Suprapubic skin (tissue), 4 donors: ENCODE measurements around the gene PHLDB2. TPM values are rescaled to one million over a fixed set of nuclear protein-coding genes. Genes with fewer than 3 reads are reported as not detected.

ENCODE experiments used
- DNase-seq, 2 donors: peaks; one replicate each; pipeline ENCODE4 v3.0.0-alpha.2; 2019; ENCODE audit warnings: low spot score in 2 of 2
- H3K27ac ChIP-seq: fragments of 200-600 bp; sonication (generic); one replicate; pipeline ENCODE4 v1.5.1; 2019
- H3K27me3 ChIP-seq: fragments of 200-600 bp; sonication (generic); one replicate; pipeline ENCODE4 v1.5.1; 2019
- H3K36me3 ChIP-seq: fragments of 200-600 bp; sonication (generic); one replicate; pipeline ENCODE4 v1.5.1; 2019
- H3K4me1 ChIP-seq: fragments of 200-600 bp; sonication (generic); one replicate; pipeline ENCODE4 v1.5.1; 2019
- H3K4me3 ChIP-seq: fragments of 200-600 bp; sonication (generic); one replicate; pipeline ENCODE4 v1.5.1; 2019; ENCODE audit warnings: mild to moderate bottlenecking
- H3K9me3 ChIP-seq: fragments of 200-600 bp; sonication (generic); one replicate; pipeline ENCODE4 v1.5.1; 2019
- CTCF ChIP-seq, 2 donors: fragments of 200-600 bp in 1 of 2; fragments of 450-650 bp in 1 of 2; sonication (generic) in 1 of 2; IDR thresholded peaks; one replicate each; pipeline ENCODE4 v1.5.1; 2016 to 2019; ENCODE audit warnings: antibody characterized with exemption in 2 of 2, mild to moderate bottlenecking in 1 of 2, moderate library complexity in 1 of 2
- EP300 ChIP-seq: sonication (generic); formaldehyde crosslinking; IDR thresholded peaks from one replicate; pipeline ENCODE4 v1.6.1; 2017; ENCODE audit warnings: antibody characterized with exemption
- POLR2A ChIP-seq, 2 donors: fragments of 450-650 bp; IDR thresholded peaks; one replicate each; pipeline ENCODE4 v1.6.1; 2017; ENCODE audit warnings: antibody characterized with exemption in 2 of 2, mild to moderate bottlenecking in 2 of 2, moderate library complexity in 2 of 2
- POLR2AphosphoS5 ChIP-seq, 3 donors: sonication (generic); formaldehyde crosslinking; IDR thresholded peaks; one replicate each; pipeline ENCODE4 v1.6.1; 2017; ENCODE audit warnings: antibody characterized with exemption in 3 of 3
- WGBS: methylation state at CpG from one replicate; pipeline ENCODE4 v1.1.5; 2018; 5-methylcytosine and 5-hydroxymethylcytosine counted together
- total RNA-seq, 4 donors: library from RNA; depleted of rRNA; stranded (reverse); fragments of >200 nt; gene quantifications; one replicate each; pipeline ENCODE4 v1.1.0, GENCODE V29; 2016

The PHLDB2 gene
- total RNA-seq, 4 donors from 2014 or later = 39.8 to 107 (median 60.7) TPM

GRCh38 chr3:111978583-111979433 is 119.7 kb downstream of the PHLDB2 start, which contains the start of gene ABHD10:
Gene ABHD10 (plus strand): TSS chr3:111979026. CDS start chr3:111979062, 36 bp downstream.
- peak within 1 kb of the TSS; percentile 87 for H3K27ac ChIP-seq
- H3K27me3 ChIP-seq = no peaks in the 10 kb centered on the region
- peaks cover 24% of the 10 kb centered on the region for H3K4me1 ChIP-seq
- no peaks in the 10 kb centered on the region for H3K9me3 ChIP-seq
- no peak for TF ChIP-seq EP300
- peak; percentile 74 to 77 for TF ChIP-seq POLR2A (IDR thresholded peaks at IDR 0.05)
- TF ChIP-seq POLR2AphosphoS5 (IDR thresholded peaks at IDR 0.05) = peak in 2 of 3 donors; percentile 75 to 76
- 8% methylated on average over 26 of the region's 61 CpGs for WGBS
- peak within 1 kb of the TSS; percentile 87 for H3K4me3 ChIP-seq
- no peaks in the 10 kb centered on the region for H3K36me3 ChIP-seq
- DNase-seq = peak; percentile 96 to 97

GRCh38 chr3:111979434-111980038 is 120.5 kb downstream of the PHLDB2 start:
- Histone ChIP-seq H3K4me3 (peak overlapping the region; percentile 87), H3K27me3 (no peaks in the 10 kb centered on the region), H3K4me1 (peaks cover 24% of the 10 kb centered on the region), H3K9me3 (no peaks in the 10 kb centered on the region), H3K36me3 (no peaks in the 10 kb centered on the region), H3K27ac (peak overlapping the region; percentile 87)
- no peak for DNase-seq
- TF ChIP-seq EP300 = no peak
- no peak for TF ChIP-seq CTCF (IDR thresholded peaks at IDR 0.05)
- TF ChIP-seq POLR2A (IDR thresholded peaks at IDR 0.05) = no peak
- TF ChIP-seq POLR2AphosphoS5 (IDR thresholded peaks at IDR 0.05) = no peak
- 13% methylated on average over 5 of the region's 5 CpGs for WGBS

GRCh38 chr3:111980716-111981456 is 121.8 kb downstream of the PHLDB2 start:
- 84% methylated on average over 10 of the region's 10 CpGs for WGBS
- DNase-seq = no peak
- no peaks in the 10 kb centered on the region for H3K9me3 ChIP-seq
- no peak for TF ChIP-seq POLR2AphosphoS5 (IDR thresholded peaks at IDR 0.05)
- no peak for TF ChIP-seq CTCF (IDR thresholded peaks at IDR 0.05)
- no peak for TF ChIP-seq EP300
- TF ChIP-seq POLR2A (IDR thresholded peaks at IDR 0.05) = no peak
- no peaks in the 10 kb centered on the region for H3K27me3 ChIP-seq
- H3K4me1 ChIP-seq = peaks cover 24% of the 10 kb centered on the region
- no peaks in the 10 kb centered on the region for H3K36me3 ChIP-seq
- no peak overlapping the region for H3K27ac ChIP-seq
- H3K4me3 ChIP-seq = no peak overlapping the region

- Histone ChIP-seq H3K9me3 (no peaks in the 10 kb centered on the region), H3K36me3 (peaks cover 4% of the 10 kb centered on the region), H3K27me3 (no peaks in the 10 kb centered on the region), H3K4me3 (no peak overlapping the region), H3K4me1 (peaks cover 24% of the 10 kb centered on the region), H3K27ac (no peak overlapping the region)
- 49% methylated on average over 3 of the region's 3 CpGs for WGBS
- no peak for TF ChIP-seq POLR2A (IDR thresholded peaks at IDR 0.05)
- TF ChIP-seq CTCF (IDR thresholded peaks at IDR 0.05) = no peak
- no peak for TF ChIP-seq POLR2AphosphoS5 (IDR thresholded peaks at IDR 0.05)
- TF ChIP-seq EP300 = no peak
- no peak for DNase-seq
These were observed 122.3 kb downstream of the PHLDB2 start for GRCh38 chr3:111981457-111981763.

GRCh38 chr3:111984636-111985298 is 125.7 kb downstream of the PHLDB2 start:
- Histone ChIP-seq H3K36me3 (peaks cover 29% of the 10 kb centered on the region), H3K4me1 (peaks cover 21% of the 10 kb centered on the region), H3K27ac (no peak overlapping the region), H3K9me3 (no peaks in the 10 kb centered on the region), H3K27me3 (no peaks in the 10 kb centered on the region), H3K4me3 (no peak overlapping the region)
- no peak for TF ChIP-seq CTCF (IDR thresholded peaks at IDR 0.05)
- TF ChIP-seq POLR2A (IDR thresholded peaks at IDR 0.05) = no peak
- no peak for TF ChIP-seq POLR2AphosphoS5 (IDR thresholded peaks at IDR 0.05)
- no peak for TF ChIP-seq EP300
- DNase-seq = no peak
- 44% methylated on average over 2 of the region's 2 CpGs for WGBS
